HepG2 (cell line): ENCODE results near the gene COA7. TPM values are rescaled to one million over a fixed set of nuclear protein-coding genes. Genes with fewer than 3 reads are reported as not detected.

Experiments used
- CAMTA2 ChIP-seq: sonication (generic); formaldehyde crosslinking; IDR thresholded peaks from 2 replicates; pipeline ENCODE4 v1.4.0; 2020; ENCODE audit warnings: mild to moderate bottlenecking, missing genetic modification reagents, borderline replicate concordance
- HOXD1 ChIP-seq: sonication (generic); formaldehyde crosslinking; IDR thresholded peaks from 2 replicates; pipeline ENCODE4 v1.5.0; 2020; ENCODE audit warnings: missing genetic modification reagents
- MAFK ChIP-seq, 2 experiments: IDR thresholded peaks in 1 of 2; conservative IDR thresholded peaks in 1 of 2; 2 replicates each; pipeline ENCODE4 v1.6.1; 2011; ENCODE audit warnings: improper control_type of control experiment in 2 of 2, low read length in 2 of 2
- MEIS2 ChIP-seq: sonication (generic); formaldehyde crosslinking; IDR thresholded peaks from 2 replicates; pipeline ENCODE4 v1.9.0; 2021; ENCODE audit warnings: mild to moderate bottlenecking, missing genetic modification reagents
- RFX3 ChIP-seq: IDR thresholded peaks from 2 replicates; pipeline ENCODE4 v1.6.1; 2016; ENCODE audit warnings: missing biosample characterization, missing genetic modification reagents
- TERF1 ChIP-seq: sonication (generic); formaldehyde crosslinking; IDR thresholded peaks from 2 replicates; pipeline ENCODE4 v1.8.0; 2022; ENCODE audit warnings: mild to moderate bottlenecking, missing genetic modification reagents, moderate library complexity
- ZNF224 ChIP-seq: sonication (generic); formaldehyde crosslinking; IDR thresholded peaks from 2 replicates; pipeline ENCODE4 v1.5.0; 2020; ENCODE audit warnings: mild to moderate bottlenecking, missing genetic modification reagents
- ZNF225 ChIP-seq: sonication (generic); formaldehyde crosslinking; IDR thresholded peaks from 2 replicates; pipeline ENCODE4 v1.4.0; 2020; ENCODE audit warnings: mild to moderate bottlenecking, missing genetic modification reagents
- ZNF235 ChIP-seq: sonication (generic); formaldehyde crosslinking; IDR thresholded peaks from 2 replicates; pipeline ENCODE4 v1.8.1; 2023; ENCODE audit warnings: mild to moderate bottlenecking, missing genetic modification reagents, borderline replicate concordance
- ZNF724P ChIP-seq: sonication (generic); formaldehyde crosslinking; IDR thresholded peaks from 2 replicates; pipeline ENCODE4 v1.8.0; 2022; ENCODE audit warnings: missing genetic modification reagents, borderline replicate concordance
- ZNF839 ChIP-seq: sonication (generic); formaldehyde crosslinking; IDR thresholded peaks from 2 replicates; pipeline ENCODE4 v1.4.0; 2020; ENCODE audit warnings: missing genetic modification reagents, mild to moderate bottlenecking, borderline replicate concordance
- polyA plus RNA-seq, 8 experiments: library from polyadenylated mRNA; depleted of rRNA in 3 of 8; stranded (reverse) in 7 of 8; unstranded in 1 of 8; fragments of >200 nt; fragmentation: Illumina TruSeq in 4 of 8; extraction: Trizol in 4 of 8; gene quantifications; 2 replicates each; pipeline versions ENCODE4 v1.2.1 to v1.2.3, GENCODE V29; 2011 to 2016; ENCODE audit warnings: low read depth in 4 of 8, missing spikeins in 1 of 8, mixed read lengths in 1 of 8; ENCODE audit not compliant: insufficient read depth in 1 of 8
- total RNA-seq, 5 experiments: library from RNA; depleted of rRNA; stranded (reverse); fragments of >200 nt; fragmentation: Illumina TruSeq; extraction: Trizol; gene quantifications; 2 replicates each; pipeline ENCODE4 v1.2.3, GENCODE V29; 2016; ENCODE audit warnings: low read depth in 1 of 5
- TF ChIP-seq, protein P1 (sequence below): sonication (generic); formaldehyde crosslinking; IDR thresholded peaks from 2 replicates; pipeline ENCODE4 v1.4.0; 2020; ENCODE audit warnings: missing genetic modification reagents, borderline replicate concordance
- TF ChIP-seq, protein P2 (sequence below): IDR thresholded peaks from 2 replicates; pipeline ENCODE4 v1.6.1; 2018; ENCODE audit warnings: missing genetic modification reagents
- TF ChIP-seq, protein P3 (sequence below): sonication (generic); formaldehyde crosslinking; IDR thresholded peaks from 2 replicates; pipeline ENCODE4 v1.5.1; 2020; ENCODE audit warnings: mild to moderate bottlenecking, missing genetic modification reagents, moderate library complexity
- TF ChIP-seq, protein P4 (sequence below): sonication (generic); formaldehyde crosslinking; conservative IDR thresholded peaks from 2 replicates; pipeline ENCODE4 v1.4.0; 2020; ENCODE audit warnings: missing genetic modification reagents

Gene COA7
- total and polyA plus RNA-seq, 2 of the 13 experiments (the other 11 are each of a cell fraction or from before 2014, with no cell fraction given), result 12.3 to 30.4 TPM

DNA sequence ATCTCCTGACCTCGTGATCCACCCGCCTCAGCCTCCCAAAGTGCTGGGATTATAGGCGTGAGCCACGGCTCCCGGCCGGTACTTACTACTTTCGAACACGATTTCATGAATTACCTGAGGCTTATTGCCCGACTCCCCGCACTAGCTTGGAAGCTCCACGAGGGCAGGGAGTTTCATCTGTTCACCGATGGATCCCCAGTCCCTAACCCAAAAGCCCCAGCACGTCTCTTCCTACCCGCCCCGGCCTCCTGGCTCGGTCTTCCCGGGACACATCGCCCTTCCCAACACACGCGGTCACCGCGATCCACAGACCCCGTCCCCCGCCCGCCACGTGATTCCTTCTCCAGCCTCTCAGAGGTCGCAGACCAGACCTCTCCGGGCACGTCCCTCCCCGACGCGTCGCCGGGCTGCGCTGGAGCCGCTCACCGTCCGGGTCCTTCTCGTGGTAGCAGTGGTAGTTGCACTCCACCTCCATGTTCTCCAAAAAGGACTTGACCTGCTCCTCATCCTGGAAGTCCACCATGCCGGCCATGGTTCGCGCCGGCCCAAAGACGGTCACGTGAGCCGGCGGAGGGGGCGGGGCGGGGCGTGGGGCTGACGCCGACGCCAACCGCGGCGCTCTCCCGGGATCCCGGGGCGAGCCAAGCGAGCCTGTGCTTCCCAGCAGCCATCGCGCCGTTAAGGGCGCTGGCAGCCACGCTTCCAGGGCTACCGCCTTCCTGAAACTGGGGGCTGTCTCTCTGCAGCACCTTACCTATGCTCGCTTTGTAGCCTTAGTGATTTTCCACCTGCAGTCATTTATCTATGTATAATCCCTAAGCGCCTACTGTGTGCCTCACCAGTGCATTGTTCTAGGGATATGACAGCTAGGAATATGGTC lies at the start of gene COA7 (continued):
- TF ChIP-seq, protein P1, sequence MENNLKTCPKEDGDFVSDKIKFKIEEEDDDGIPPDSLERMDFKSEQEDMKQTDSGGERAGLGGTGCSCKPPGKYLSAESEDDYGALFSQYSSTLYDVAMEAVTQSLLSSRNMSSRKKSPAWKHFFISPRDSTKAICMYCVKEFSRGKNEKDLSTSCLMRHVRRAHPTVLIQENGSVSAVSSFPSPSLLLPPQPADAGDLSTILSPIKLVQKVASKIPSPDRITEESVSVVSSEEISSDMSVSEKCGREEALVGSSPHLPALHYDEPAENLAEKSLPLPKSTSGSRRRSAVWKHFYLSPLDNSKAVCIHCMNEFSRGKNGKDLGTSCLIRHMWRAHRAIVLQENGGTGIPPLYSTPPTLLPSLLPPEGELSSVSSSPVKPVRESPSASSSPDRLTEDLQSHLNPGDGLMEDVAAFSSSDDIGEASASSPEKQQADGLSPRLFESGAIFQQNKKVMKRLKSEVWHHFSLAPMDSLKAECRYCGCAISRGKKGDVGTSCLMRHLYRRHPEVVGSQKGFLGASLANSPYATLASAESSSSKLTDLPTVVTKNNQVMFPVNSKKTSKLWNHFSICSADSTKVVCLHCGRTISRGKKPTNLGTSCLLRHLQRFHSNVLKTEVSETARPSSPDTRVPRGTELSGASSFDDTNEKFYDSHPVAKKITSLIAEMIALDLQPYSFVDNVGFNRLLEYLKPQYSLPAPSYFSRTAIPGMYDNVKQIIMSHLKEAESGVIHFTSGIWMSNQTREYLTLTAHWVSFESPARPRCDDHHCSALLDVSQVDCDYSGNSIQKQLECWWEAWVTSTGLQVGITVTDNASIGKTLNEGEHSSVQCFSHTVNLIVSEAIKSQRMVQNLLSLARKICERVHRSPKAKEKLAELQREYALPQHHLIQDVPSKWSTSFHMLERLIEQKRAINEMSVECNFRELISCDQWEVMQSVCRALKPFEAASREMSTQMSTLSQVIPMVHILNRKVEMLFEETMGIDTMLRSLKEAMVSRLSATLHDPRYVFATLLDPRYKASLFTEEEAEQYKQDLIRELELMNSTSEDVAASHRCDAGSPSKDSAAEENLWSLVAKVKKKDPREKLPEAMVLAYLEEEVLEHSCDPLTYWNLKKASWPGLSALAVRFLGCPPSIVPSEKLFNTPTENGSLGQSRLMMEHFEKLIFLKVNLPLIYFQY (CRISPR knock-in tag), result peak; percentile 49
- no peak for TF ChIP-seq MAFK (conservative IDR thresholded peaks at IDR 0.05 in 1 of 2, IDR thresholded peaks at IDR 0.05 in 1 of 2; ENCODE audit: low read length in 2 of 2)
- TF ChIP-seq ZNF225 (CRISPR knock-in tag), result peak; percentile 93
- no peak for TF ChIP-seq MEIS2 (CRISPR knock-in tag)
- TF ChIP-seq, protein P2, sequence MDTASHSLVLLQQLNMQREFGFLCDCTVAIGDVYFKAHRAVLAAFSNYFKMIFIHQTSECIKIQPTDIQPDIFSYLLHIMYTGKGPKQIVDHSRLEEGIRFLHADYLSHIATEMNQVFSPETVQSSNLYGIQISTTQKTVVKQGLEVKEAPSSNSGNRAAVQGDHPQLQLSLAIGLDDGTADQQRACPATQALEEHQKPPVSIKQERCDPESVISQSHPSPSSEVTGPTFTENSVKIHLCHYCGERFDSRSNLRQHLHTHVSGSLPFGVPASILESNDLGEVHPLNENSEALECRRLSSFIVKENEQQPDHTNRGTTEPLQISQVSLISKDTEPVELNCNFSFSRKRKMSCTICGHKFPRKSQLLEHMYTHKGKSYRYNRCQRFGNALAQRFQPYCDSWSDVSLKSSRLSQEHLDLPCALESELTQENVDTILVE (CRISPR knock-in tag), result peak; percentile 37; the same call in 1 of the 2 replicates
- TF ChIP-seq CAMTA2 (CRISPR knock-in tag), result 0 out of 2 replicates have a peak, but pooled peaks have one; percentile 9
- TF ChIP-seq, protein P3, sequence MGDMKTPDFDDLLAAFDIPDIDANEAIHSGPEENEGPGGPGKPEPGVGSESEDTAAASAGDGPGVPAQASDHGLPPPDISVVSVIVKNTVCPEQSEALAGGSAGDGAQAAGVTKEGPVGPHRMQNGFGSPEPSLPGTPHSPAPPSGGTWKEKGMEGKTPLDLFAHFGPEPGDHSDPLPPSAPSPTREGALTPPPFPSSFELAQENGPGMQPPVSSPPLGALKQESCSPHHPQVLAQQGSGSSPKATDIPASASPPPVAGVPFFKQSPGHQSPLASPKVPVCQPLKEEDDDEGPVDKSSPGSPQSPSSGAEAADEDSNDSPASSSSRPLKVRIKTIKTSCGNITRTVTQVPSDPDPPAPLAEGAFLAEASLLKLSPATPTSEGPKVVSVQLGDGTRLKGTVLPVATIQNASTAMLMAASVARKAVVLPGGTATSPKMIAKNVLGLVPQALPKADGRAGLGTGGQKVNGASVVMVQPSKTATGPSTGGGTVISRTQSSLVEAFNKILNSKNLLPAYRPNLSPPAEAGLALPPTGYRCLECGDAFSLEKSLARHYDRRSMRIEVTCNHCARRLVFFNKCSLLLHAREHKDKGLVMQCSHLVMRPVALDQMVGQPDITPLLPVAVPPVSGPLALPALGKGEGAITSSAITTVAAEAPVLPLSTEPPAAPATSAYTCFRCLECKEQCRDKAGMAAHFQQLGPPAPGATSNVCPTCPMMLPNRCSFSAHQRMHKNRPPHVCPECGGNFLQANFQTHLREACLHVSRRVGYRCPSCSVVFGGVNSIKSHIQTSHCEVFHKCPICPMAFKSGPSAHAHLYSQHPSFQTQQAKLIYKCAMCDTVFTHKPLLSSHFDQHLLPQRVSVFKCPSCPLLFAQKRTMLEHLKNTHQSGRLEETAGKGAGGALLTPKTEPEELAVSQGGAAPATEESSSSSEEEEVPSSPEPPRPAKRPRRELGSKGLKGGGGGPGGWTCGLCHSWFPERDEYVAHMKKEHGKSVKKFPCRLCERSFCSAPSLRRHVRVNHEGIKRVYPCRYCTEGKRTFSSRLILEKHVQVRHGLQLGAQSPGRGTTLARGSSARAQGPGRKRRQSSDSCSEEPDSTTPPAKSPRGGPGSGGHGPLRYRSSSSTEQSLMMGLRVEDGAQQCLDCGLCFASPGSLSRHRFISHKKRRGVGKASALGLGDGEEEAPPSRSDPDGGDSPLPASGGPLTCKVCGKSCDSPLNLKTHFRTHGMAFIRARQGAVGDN, result peak; percentile 100
- no peak; the same call in 1 of the 2 replicates for TF ChIP-seq RFX3 (CRISPR knock-in tag)
- TF ChIP-seq ZNF724P (CRISPR knock-in tag), result peak; percentile 91
- peak; percentile 80; the same call in 1 of the 2 replicates for TF ChIP-seq ZNF224
- TF ChIP-seq, protein P4, sequence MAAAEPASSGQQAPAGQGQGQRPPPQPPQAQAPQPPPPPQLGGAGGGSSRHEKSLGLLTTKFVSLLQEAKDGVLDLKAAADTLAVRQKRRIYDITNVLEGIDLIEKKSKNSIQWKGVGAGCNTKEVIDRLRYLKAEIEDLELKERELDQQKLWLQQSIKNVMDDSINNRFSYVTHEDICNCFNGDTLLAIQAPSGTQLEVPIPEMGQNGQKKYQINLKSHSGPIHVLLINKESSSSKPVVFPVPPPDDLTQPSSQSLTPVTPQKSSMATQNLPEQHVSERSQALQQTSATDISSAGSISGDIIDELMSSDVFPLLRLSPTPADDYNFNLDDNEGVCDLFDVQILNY (CRISPR knock-in tag), result no peak; the same call in 1 of the 2 replicates
- TF ChIP-seq TERF1 (CRISPR knock-in tag), result peak; percentile 89
- peak; percentile 72 for TF ChIP-seq HOXD1 (CRISPR knock-in tag)
- 0 out of 2 replicates have a peak, but pooled peaks have one; percentile 61 for TF ChIP-seq ZNF839 (CRISPR knock-in tag)
- no peak; the same call in 1 of the 2 replicates for TF ChIP-seq ZNF235 (CRISPR knock-in tag)
